Umbilical cord (tissue), 2 donors: Measurements from ENCODE around the gene STARD9. TPM values are rescaled to one million over a fixed set of nuclear protein-coding genes. Genes with fewer than 3 reads are reported as not detected.
A peak's percentile ranks its signal among the peaks of the same experiment; 100 is the strongest.

ENCODE experiments used
- DNase-seq: peaks from one replicate; pipeline ENCODE4 v3.0.0-alpha.2; 2015; ENCODE audit warnings: low spot score
- total RNA-seq: library from RNA; depleted of rRNA; stranded (reverse); fragments of >200 nt; gene quantifications from one replicate; pipeline ENCODE4 v1.2.3, GENCODE V29; 2014; ENCODE audit warnings: low replicate concordance; ENCODE audit not compliant: insufficient read depth

The STARD9 gene
- total RNA-seq, 1 donor from 2014 or later, result 20.5 TPM

GRCh38 chr15:42693942-42694341 lies 118.5 kb downstream of the STARD9 start:
- no peak for DNase-seq

GRCh38 chr15:42694398-42694797 lies 119.0 kb downstream of the STARD9 start:
- DNase-seq, result no peak

GRCh38 chr15:42695527-42696071 lies 120.2 kb downstream of the STARD9 start:
- DNase-seq, result no peak

GRCh38 chr15:42696626-42697025 lies 121.2 kb downstream of the STARD9 start:
- no peak for DNase-seq

- DNase-seq, result peak; percentile 64
These were observed 129.1 kb downstream of the STARD9 start for GRCh38 chr15:42704492-42704926.

GRCh38 chr15:42705336-42705735 lies 129.9 kb downstream of the STARD9 start:
- no peak for DNase-seq

GRCh38 chr15:42707068-42707467 lies 131.7 kb downstream of the STARD9 start:
- no peak for DNase-seq

GRCh38 chr15:42707873-42708544 lies 132.6 kb downstream of the STARD9 start:
- no peak for DNase-seq

- no peak for DNase-seq
These were observed 135.3 kb downstream of the STARD9 start for GRCh38 chr15:42710662-42711061.

GRCh38 chr15:42711746-42712145 lies 136.3 kb downstream of the STARD9 start:
- no peak for DNase-seq

GRCh38 chr15:42712584-42712983 lies 137.2 kb downstream of the STARD9 start:
- DNase-seq, result no peak

- DNase-seq, result no peak
These were observed 140.7 kb downstream of the STARD9 start for GRCh38 chr15:42716125-42716524.

GRCh38 chr15:42716626-42717025 lies 141.2 kb downstream of the STARD9 start:
- no peak for DNase-seq

- no peak for DNase-seq
These were observed 143.6 kb downstream of the STARD9 start for GRCh38 chr15:42719043-42719442.

- DNase-seq, result no peak
These were observed 144.7 kb downstream of the STARD9 start for GRCh38 chr15:42720071-42720470.

- DNase-seq, result no peak
These were observed 145.6 kb downstream of the STARD9 start for GRCh38 chr15:42721016-42721415.

- DNase-seq, result no peak
These were observed 146.5 kb downstream of the STARD9 start for GRCh38 chr15:42721916-42722315.

- DNase-seq, result no peak
These were observed 147.7 kb downstream of the STARD9 start for GRCh38 chr15:42723068-42723467.

- no peak for DNase-seq
These were observed 148.9 kb downstream of the STARD9 start for GRCh38 chr15:42724276-42724675.

GRCh38 chr15:42725331-42725903 lies 150.0 kb downstream of the STARD9 start:
- no peak for DNase-seq

- DNase-seq, result no peak
These were observed 150.7 kb downstream of the STARD9 start for GRCh38 chr15:42726114-42726513.

- DNase-seq, result no peak
These were observed 152.5 kb downstream of the STARD9 start for GRCh38 chr15:42727750-42728381.

GRCh38 chr15:42728560-42728959 lies 153.2 kb downstream of the STARD9 start:
- no peak for DNase-seq
